Stomach (tissue), 9 donors: ENCODE data around the gene LRP1B. TPM values are rescaled to one million over a fixed set of nuclear protein-coding genes. Genes with fewer than 3 reads are reported as not detected.

ENCODE experiments used
- DNase-seq, 2 donors: peaks; one replicate each; pipeline versions ENCODE4 v3.0.0 to v3.0.0-alpha.2; 2013 to 2019
- H3K27ac ChIP-seq, 5 donors: fragments of 200-600 bp in 4 of 5; sonication (generic) in 4 of 5; one replicate each; pipeline ENCODE4 v1.5.1; 2013 to 2019; ENCODE audit warnings: mild to moderate bottlenecking in 1 of 5, moderate library complexity in 1 of 5
- H3K27me3 ChIP-seq, 3 donors: fragments of 200-600 bp; sonication (generic); one replicate each; pipeline ENCODE4 v1.5.1; 2017 to 2019; ENCODE audit warnings: mixed run types in 1 of 3
- H3K36me3 ChIP-seq, 4 donors: fragments of 200-600 bp; sonication (generic); 1 replicate in 3 of 4; 2 replicates in 1 of 4; pipeline ENCODE4 v1.5.1; 2016 to 2019
- H3K4me1 ChIP-seq, 4 donors: fragments of 200-600 bp; sonication (generic); one replicate each; pipeline ENCODE4 v1.5.1; 2016 to 2019
- H3K4me3 ChIP-seq, 4 donors: fragments of 200-600 bp; sonication (generic) in 3 of 4; one replicate each; pipeline ENCODE4 v1.5.1; 2016 to 2019; ENCODE audit warnings: mild to moderate bottlenecking in 1 of 4
- H3K9me3 ChIP-seq, 4 donors: fragments of 200-600 bp; sonication (generic); one replicate each; pipeline ENCODE4 v1.5.1; 2016 to 2019
- EP300 ChIP-seq: sonication (generic); formaldehyde crosslinking; IDR thresholded peaks from one replicate; pipeline ENCODE4 v1.6.1; 2017; ENCODE audit warnings: antibody characterized with exemption
- POLR2A ChIP-seq, 4 donors: fragments of 450-650 bp; IDR thresholded peaks; one replicate each; pipeline ENCODE4 v1.6.1; 2016; ENCODE audit warnings: antibody characterized with exemption in 4 of 4, control low read depth in 2 of 4, mild to moderate bottlenecking in 1 of 4, moderate library complexity in 1 of 4
- POLR2AphosphoS5 ChIP-seq, 3 donors: sonication (generic); formaldehyde crosslinking; IDR thresholded peaks; one replicate each; pipeline ENCODE4 v1.6.1; 2016; ENCODE audit warnings: antibody characterized with exemption in 3 of 3
- WGBS, 5 donors: extraction: QIAGEN DNeasy Blood & Tissue Kit in 3 of 5; methylation state at CpG; one replicate each; pipeline versions ENCODE4 v1.1.5 to v1.1.7; 2013 to 2018; 5-methylcytosine and 5-hydroxymethylcytosine counted together
- intact Hi-C: fragments of 100-400 bp; cut with DNase I; formaldehyde crosslinking; loops from one replicate; pipeline ENCODE4 v1.15.1; 2023; ENCODE audit warnings: low total_unique reads
- polyA plus RNA-seq, 3 donors: library from polyadenylated mRNA; stranded (reverse); fragments of 200-250 nt; gene quantifications; one replicate each; pipeline ENCODE4 v1.2.3, GENCODE V29; 2013
- total RNA-seq, 5 donors: library from RNA; depleted of rRNA; stranded (reverse); fragments of >200 nt; gene quantifications; one replicate each; pipeline versions ENCODE4 v1.1.0 to v1.2.3, GENCODE V29; 2014 to 2016
- TF ChIP-seq, protein P1 (sequence below), 7 experiments: fragments of 450-650 bp in 4 of 7; fragments of 200-600 bp in 3 of 7; sonication (generic) in 3 of 7; IDR thresholded peaks; one replicate each; pipeline ENCODE4 v1.5.1; 2016 to 2019; ENCODE audit warnings: antibody characterized with exemption in 7 of 7, control low read depth in 2 of 7, mild to moderate bottlenecking in 1 of 7
- donor health status: healthy with polysubstance abuse.
- donor health status: Bipolar disorder and iron deficiency.
- donor health status: healthy.

LRP1B gene
- total and polyA plus RNA-seq, 8 donors, result under 0.01 to 9.0 (median 0.38) TPM

- Histone ChIP-seq H3K27ac (no peak overlapping the region), H3K9me3 (no peaks in the 10 kb centered on the region), H3K36me3 (no peaks in the 10 kb centered on the region), H3K4me3 (no peak overlapping the region), H3K27me3 (no peaks in the 10 kb centered on the region), H3K4me1 (no peaks in the 10 kb centered on the region)
- TF ChIP-seq POLR2AphosphoS5 (IDR thresholded peaks at IDR 0.05), result no peak
- no peak for TF ChIP-seq EP300
- TF ChIP-seq, protein P1, sequence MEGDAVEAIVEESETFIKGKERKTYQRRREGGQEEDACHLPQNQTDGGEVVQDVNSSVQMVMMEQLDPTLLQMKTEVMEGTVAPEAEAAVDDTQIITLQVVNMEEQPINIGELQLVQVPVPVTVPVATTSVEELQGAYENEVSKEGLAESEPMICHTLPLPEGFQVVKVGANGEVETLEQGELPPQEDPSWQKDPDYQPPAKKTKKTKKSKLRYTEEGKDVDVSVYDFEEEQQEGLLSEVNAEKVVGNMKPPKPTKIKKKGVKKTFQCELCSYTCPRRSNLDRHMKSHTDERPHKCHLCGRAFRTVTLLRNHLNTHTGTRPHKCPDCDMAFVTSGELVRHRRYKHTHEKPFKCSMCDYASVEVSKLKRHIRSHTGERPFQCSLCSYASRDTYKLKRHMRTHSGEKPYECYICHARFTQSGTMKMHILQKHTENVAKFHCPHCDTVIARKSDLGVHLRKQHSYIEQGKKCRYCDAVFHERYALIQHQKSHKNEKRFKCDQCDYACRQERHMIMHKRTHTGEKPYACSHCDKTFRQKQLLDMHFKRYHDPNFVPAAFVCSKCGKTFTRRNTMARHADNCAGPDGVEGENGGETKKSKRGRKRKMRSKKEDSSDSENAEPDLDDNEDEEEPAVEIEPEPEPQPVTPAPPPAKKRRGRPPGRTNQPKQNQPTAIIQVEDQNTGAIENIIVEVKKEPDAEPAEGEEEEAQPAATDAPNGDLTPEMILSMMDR (IDR thresholded peaks at IDR 0.05), result no peak
- TF ChIP-seq POLR2A (IDR thresholded peaks at IDR 0.05), result no peak
- 58 to 66% (median 65%) methylated on average over 6 of the region's 6 CpGs for WGBS, 5 donors
- DNase-seq, result no peak
- intact Hi-C loops, result no loop called here
Measured at GRCh38 chr2:140905083-140905781, 1225.6 kb downstream of the LRP1B start.

DNA sequence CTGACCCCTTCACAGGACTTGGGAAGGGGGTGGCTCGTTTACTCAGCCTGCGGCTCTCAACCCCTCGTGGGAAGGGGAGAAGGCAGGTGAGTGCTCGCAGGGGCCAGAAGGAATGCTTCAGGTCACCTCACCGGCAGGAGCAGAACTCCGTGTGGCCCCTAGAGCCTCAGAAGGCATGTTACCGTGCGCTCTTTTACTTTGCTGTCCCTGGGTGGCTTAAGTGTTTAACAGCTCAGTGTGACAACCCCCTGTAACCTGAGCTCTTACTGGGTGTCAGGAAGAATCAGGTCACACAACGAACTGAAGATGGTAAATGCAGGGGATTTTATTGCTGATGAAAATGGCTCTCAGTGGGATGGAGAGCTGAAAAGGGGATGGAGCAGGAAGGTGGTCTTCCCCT, 1235.4 kb downstream of the LRP1B start:
- no peaks in the 10 kb centered on the region for H3K9me3 ChIP-seq
- intact Hi-C loops, result no loop called here
- no peaks in the 10 kb centered on the region for H3K4me1 ChIP-seq
- H3K36me3 ChIP-seq, result no peaks in the 10 kb centered on the region
- WGBS, 5 donors, result 74 to 85% (median 76%) methylated on average over 9 of the region's 9 CpGs
- no peak overlapping the region for H3K27ac ChIP-seq
- H3K27me3 ChIP-seq, result no peaks in the 10 kb centered on the region
- no peak for DNase-seq
- no peak for TF ChIP-seq POLR2AphosphoS5 (IDR thresholded peaks at IDR 0.05)
- no peak for TF ChIP-seq EP300
- TF ChIP-seq, protein P1 (IDR thresholded peaks at IDR 0.05), result no peak
- TF ChIP-seq POLR2A (IDR thresholded peaks at IDR 0.05), result no peak
- no peak overlapping the region for H3K4me3 ChIP-seq

- H3K4me1 ChIP-seq, result no peaks in the 10 kb centered on the region
- no peak overlapping the region for H3K4me3 ChIP-seq
- H3K27ac ChIP-seq, result no peak overlapping the region
- H3K36me3 ChIP-seq, result no peaks in the 10 kb centered on the region
- no peak for TF ChIP-seq POLR2A (IDR thresholded peaks at IDR 0.05)
- TF ChIP-seq, protein P1 (IDR thresholded peaks at IDR 0.05), result no peak
- TF ChIP-seq EP300, result no peak
- TF ChIP-seq POLR2AphosphoS5 (IDR thresholded peaks at IDR 0.05), result no peak
- intact Hi-C loops, result no loop called here
- 82 to 89% (median 84%) methylated on average over 4 of the region's 4 CpGs for WGBS, 5 donors
- no peaks in the 10 kb centered on the region for H3K9me3 ChIP-seq
- no peaks in the 10 kb centered on the region for H3K27me3 ChIP-seq
- no peak for DNase-seq
Measured at GRCh38 chr2:140893685-140894084, 1237.1 kb downstream of the LRP1B start.

- TF ChIP-seq EP300 (no peak), POLR2A (IDR thresholded peaks at IDR 0.05) (no peak), POLR2AphosphoS5 (IDR thresholded peaks at IDR 0.05) (no peak)
- TF ChIP-seq, protein P1 (IDR thresholded peaks at IDR 0.05), result no peak
- WGBS, 5 donors, result 79 to 89% (median 82%) methylated on average over 3 of the region's 3 CpGs
Measured at GRCh38 chr2:140892911-140893637, 1237.7 kb downstream of the LRP1B start.

More at GRCh38 chr2:140892911-140893637, 1237.7 kb downstream of the LRP1B start:
- Histone ChIP-seq H3K9me3 (no peaks in the 10 kb centered on the region), H3K27me3 (no peaks in the 10 kb centered on the region), H3K4me3 (no peak overlapping the region), H3K27ac (no peak overlapping the region), H3K36me3 (no peaks in the 10 kb centered on the region), H3K4me1 (no peaks in the 10 kb centered on the region)
- DNase-seq, result no peak
- intact Hi-C loops, result no loop called here
